ENCODE results near the gene HBG2. TPM values are rescaled to one million over a fixed set of nuclear protein-coding genes. Genes with fewer than 3 reads are reported as not detected.

The HBG2 gene
- total and polyA plus RNA-seq, 2 experiments from 2014 or later, result not detected

DNA sequence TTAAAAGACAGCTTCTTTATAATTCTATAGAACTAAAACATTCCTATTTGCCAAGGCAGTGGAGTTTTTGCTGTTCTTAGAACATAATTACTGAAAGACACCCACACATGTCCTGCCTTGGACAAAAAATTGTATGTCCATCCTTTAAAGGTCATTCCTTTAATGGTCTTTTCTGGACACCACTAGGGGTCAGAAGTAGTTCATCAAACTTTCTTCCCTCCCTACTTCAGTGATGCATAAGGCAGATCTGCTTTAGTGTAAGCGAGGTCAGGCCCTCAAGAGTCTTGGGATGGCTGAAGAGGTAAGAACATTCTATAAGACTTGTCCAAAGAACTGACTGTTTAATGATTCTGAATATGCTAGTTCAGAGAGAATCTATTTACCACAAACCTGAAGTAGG is 49.8 kb downstream of the HBG2 start:
- Histone ChIP-seq H3K27me3 (replicated peaks; ENCODE audit: insufficient read depth) (no peaks in the 10 kb centered on the region), H3K4me1 (ENCODE audit: insufficient read depth) (peaks cover 14% of the 10 kb centered on the region), H4K20me1 (ENCODE audit: insufficient read depth) (no peaks in the 10 kb centered on the region), H3K9me2 (ENCODE audit: insufficient read depth) (no peaks in the 10 kb centered on the region; the same call in 1 of the 2 replicates), H3K4me2 (ENCODE audit: unreplicated experiment) (no peak overlapping the region), H3K79me2 (ENCODE audit: insufficient read depth) (no peaks in the 10 kb centered on the region), H3K9me3 (ENCODE audit: low read depth) (no peaks in the 10 kb centered on the region), H3K4me3 (no peak overlapping the region), H3K9ac (no peak overlapping the region), H2AFZ (peak overlapping the region; percentile 19; the same call in 1 of the 2 replicates), H3K27ac (no peak overlapping the region), H3K36me3 (ENCODE audit: low read depth) (no peaks in the 10 kb centered on the region), H3F3A (ENCODE audit: insufficient read depth) (no peaks in the 10 kb centered on the region)
- peak; percentile 80 for DNase-seq
- WGBS, 2 experiments (ENCODE audit: low coverage in 1 of 2, low lambda C conversion rate in 2 of 2, missing lambda C conversion rate in 2 of 2), result 3 to 9% methylated on average over 1 of the region's 1 CpG
- no peak for TF ChIP-seq EZH2 (IDR thresholded peaks at IDR 0.05; ENCODE audit: insufficient read depth, poor library complexity, severe bottlenecking)
- no peak for TF ChIP-seq EZH2phosphoT487 (IDR thresholded peaks at IDR 0.05; ENCODE audit: insufficient read depth, low read depth)
- in situ Hi-C loops (cut with MboI), result loop anchor here (5.0 kb wide), 1 partner anchor 168 kb away; no protein-coding TSS in a partner anchor

DNA sequence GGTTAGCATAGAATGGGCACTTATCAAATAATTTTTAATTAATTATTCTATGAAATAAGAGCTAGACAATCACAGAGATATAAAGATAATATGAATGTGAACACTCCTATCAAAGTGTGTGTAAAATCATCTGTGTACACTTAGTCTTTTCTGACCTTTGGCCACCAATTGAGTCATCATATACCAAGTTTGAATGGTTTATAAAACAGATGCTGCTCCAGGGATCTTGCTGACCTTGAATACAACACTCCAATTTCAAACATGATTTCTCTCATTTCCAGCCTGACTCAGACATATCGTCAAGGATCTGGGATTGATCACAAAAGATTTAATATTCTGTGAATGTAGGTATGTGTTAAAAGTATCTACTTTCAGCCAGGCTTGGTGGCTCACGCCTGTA is 51.2 kb downstream of the HBG2 start:
- DNase-seq, result peak; percentile 20
- TF ChIP-seq EZH2 (IDR thresholded peaks at IDR 0.05; ENCODE audit: insufficient read depth, poor library complexity, severe bottlenecking) (no peak), EZH2phosphoT487 (IDR thresholded peaks at IDR 0.05; ENCODE audit: insufficient read depth, low read depth) (no peak)
- in situ Hi-C loops (cut with MboI), result no loop called here
- Histone ChIP-seq H3K27ac (no peak overlapping the region), H3K9ac (no peak overlapping the region), H3K27me3 (replicated peaks; ENCODE audit: insufficient read depth) (no peaks in the 10 kb centered on the region), H3K9me3 (ENCODE audit: low read depth) (no peaks in the 10 kb centered on the region), H3K4me1 (ENCODE audit: insufficient read depth) (peaks cover 14% of the 10 kb centered on the region), H3F3A (ENCODE audit: insufficient read depth) (no peaks in the 10 kb centered on the region), H3K79me2 (ENCODE audit: insufficient read depth) (no peaks in the 10 kb centered on the region), H3K4me3 (no peak overlapping the region), H2AFZ (no peak overlapping the region), H4K20me1 (ENCODE audit: insufficient read depth) (no peaks in the 10 kb centered on the region), H3K9me2 (ENCODE audit: insufficient read depth) (no peaks in the 10 kb centered on the region; the same call in 1 of the 2 replicates), H3K4me2 (ENCODE audit: unreplicated experiment) (no peak overlapping the region), H3K36me3 (ENCODE audit: low read depth) (no peaks in the 10 kb centered on the region)
- WGBS, 2 experiments (ENCODE audit: low coverage in 1 of 2, low lambda C conversion rate in 2 of 2, missing lambda C conversion rate in 2 of 2), result 12 to 21% methylated on average over 2 of the region's 2 CpGs

Other genes with a start within 250 kb of the HBG2 start
- gene OR52J3, start 208.3 kb downstream of the HBG2 start, total RNA-seq (2014; rRNA removed; shearing (Covaris generic)), result not detected in 2 replicates
- not detected in 2 replicates for gene OR52J3, start 208.3 kb downstream of the HBG2 start, polyA plus RNA-seq (2016; fragmentation: Nextera tagmentation; extraction: Ambion mirVana)
- not detected in 2 replicates for gene OR52E2, start 195.2 kb downstream of the HBG2 start, total RNA-seq (2014; rRNA removed; shearing (Covaris generic))
- not detected in 2 replicates for gene OR52E2, start 195.2 kb downstream of the HBG2 start, polyA plus RNA-seq (2016; fragmentation: Nextera tagmentation; extraction: Ambion mirVana)
- gene OR52E1, start 185.2 kb downstream of the HBG2 start, total RNA-seq (2014; rRNA removed; shearing (Covaris generic)), result not detected in 2 replicates
- not detected in 2 replicates for gene OR52E1, start 185.2 kb downstream of the HBG2 start, polyA plus RNA-seq (2016; fragmentation: Nextera tagmentation; extraction: Ambion mirVana)
- gene OR52A5, start 116.4 kb downstream of the HBG2 start, total RNA-seq (2014; rRNA removed; shearing (Covaris generic)), result not detected in 2 replicates
- not detected in 2 replicates for gene OR52A5, start 116.4 kb downstream of the HBG2 start, polyA plus RNA-seq (2016; fragmentation: Nextera tagmentation; extraction: Ambion mirVana)
- gene OR52A1, start 100.0 kb downstream of the HBG2 start, total RNA-seq (2014; rRNA removed; shearing (Covaris generic)), result not detected in 2 replicates
- not detected in 2 replicates for gene OR52A1, start 100.0 kb downstream of the HBG2 start, polyA plus RNA-seq (2016; fragmentation: Nextera tagmentation; extraction: Ambion mirVana)
- gene OR51V1, start 54.1 kb downstream of the HBG2 start, total RNA-seq (2014; rRNA removed; shearing (Covaris generic)), result not detected in 2 replicates
- not detected in 2 replicates for gene OR51V1, start 54.1 kb downstream of the HBG2 start, polyA plus RNA-seq (2016; fragmentation: Nextera tagmentation; extraction: Ambion mirVana)
- not detected in 2 replicates for gene HBB, start 27.7 kb downstream of the HBG2 start, total RNA-seq (2014; rRNA removed; shearing (Covaris generic))
- not detected in 2 replicates for gene HBB, start 27.7 kb downstream of the HBG2 start, polyA plus RNA-seq (2016; fragmentation: Nextera tagmentation; extraction: Ambion mirVana)
- gene HBD, start 20.3 kb downstream of the HBG2 start, total RNA-seq (2014; rRNA removed; shearing (Covaris generic)), result not detected in 2 replicates
- not detected in 2 replicates for gene HBD, start 20.3 kb downstream of the HBG2 start, polyA plus RNA-seq (2016; fragmentation: Nextera tagmentation; extraction: Ambion mirVana)
- gene HBG1, start 4.9 kb downstream of the HBG2 start, total RNA-seq (2014; rRNA removed; shearing (Covaris generic)), result not detected in 2 replicates
- gene HBG1, start 4.9 kb downstream of the HBG2 start, polyA plus RNA-seq (2016; fragmentation: Nextera tagmentation; extraction: Ambion mirVana), result not detected in 2 replicates
- not detected in 2 replicates for gene HBE1, start 15.2 kb upstream of the HBG2 start, total RNA-seq (2014; rRNA removed; shearing (Covaris generic))
- gene HBE1, start 15.2 kb upstream of the HBG2 start, polyA plus RNA-seq (2016; fragmentation: Nextera tagmentation; extraction: Ambion mirVana), result not detected in 2 replicates
- gene OR51B4, start 47.2 kb upstream of the HBG2 start, total RNA-seq (2014; rRNA removed; shearing (Covaris generic)), result not detected in 2 replicates
- not detected in 2 replicates for gene OR51B4, start 47.2 kb upstream of the HBG2 start, polyA plus RNA-seq (2016; fragmentation: Nextera tagmentation; extraction: Ambion mirVana)
- gene OR51B2, start 69.5 kb upstream of the HBG2 start, total RNA-seq (2014; rRNA removed; shearing (Covaris generic)), result not detected in 2 replicates
- not detected in 2 replicates for gene OR51B2, start 69.5 kb upstream of the HBG2 start, polyA plus RNA-seq (2016; fragmentation: Nextera tagmentation; extraction: Ambion mirVana)
- gene OR51B5, start 88.7 kb upstream of the HBG2 start, total RNA-seq (2014; rRNA removed; shearing (Covaris generic)), result not detected in 2 replicates
- not detected in 2 replicates for gene OR51B5, start 88.7 kb upstream of the HBG2 start, polyA plus RNA-seq (2016; fragmentation: Nextera tagmentation; extraction: Ambion mirVana)
- gene OR51B6, start 96.7 kb upstream of the HBG2 start, total RNA-seq (2014; rRNA removed; shearing (Covaris generic)), result not detected in 2 replicates
- gene OR51B6, start 96.7 kb upstream of the HBG2 start, polyA plus RNA-seq (2016; fragmentation: Nextera tagmentation; extraction: Ambion mirVana), result not detected in 2 replicates
- gene OR51M1, start 129.0 kb upstream of the HBG2 start, total RNA-seq (2014; rRNA removed; shearing (Covaris generic)), result not detected in 2 replicates
- not detected in 2 replicates for gene OR51M1, start 129.0 kb upstream of the HBG2 start, polyA plus RNA-seq (2016; fragmentation: Nextera tagmentation; extraction: Ambion mirVana)
- not detected in 2 replicates for gene OR51Q1, start 167.3 kb upstream of the HBG2 start, total RNA-seq (2014; rRNA removed; shearing (Covaris generic))
- gene OR51Q1, start 167.3 kb upstream of the HBG2 start, polyA plus RNA-seq (2016; fragmentation: Nextera tagmentation; extraction: Ambion mirVana), result not detected in 2 replicates
- not detected in 2 replicates for gene OR51I1, start 186.7 kb upstream of the HBG2 start, total RNA-seq (2014; rRNA removed; shearing (Covaris generic))
- not detected in 2 replicates for gene OR51I1, start 186.7 kb upstream of the HBG2 start, polyA plus RNA-seq (2016; fragmentation: Nextera tagmentation; extraction: Ambion mirVana)
- not detected in 2 replicates for gene OR51I2, start 194.5 kb upstream of the HBG2 start, total RNA-seq (2014; rRNA removed; shearing (Covaris generic))
- gene OR51I2, start 194.5 kb upstream of the HBG2 start, polyA plus RNA-seq (2016; fragmentation: Nextera tagmentation; extraction: Ambion mirVana), result not detected in 2 replicates
- not detected in 2 replicates for gene OR52D1, start 233.9 kb upstream of the HBG2 start, total RNA-seq (2014; rRNA removed; shearing (Covaris generic))
- not detected in 2 replicates for gene OR52D1, start 233.9 kb upstream of the HBG2 start, polyA plus RNA-seq (2016; fragmentation: Nextera tagmentation; extraction: Ambion mirVana)

Data from GM23248 (cell line).